Measurements from ENCODE around the gene RTEL1. TPM values are rescaled to one million over a fixed set of nuclear protein-coding genes. Genes with fewer than 3 reads are reported as not detected.

Gene RTEL1
- total RNA-seq, 3 donors from 2014 or later (not counting 1 experiment from before 2014, with no cell fraction given): 36.3 to 52.0 (median 40.4) TPM

- no peak overlapping the region for H3K4me3 ChIP-seq (ENCODE audit: low read length)
- Mint-ChIP-seq H3K4me3 (no peak overlapping the region), H3K27me3 (ENCODE audit: low read depth in 2 of 2) (no peaks in the 10 kb centered on the region), H3K27ac (no peak overlapping the region), H3K36me3 (no peaks in the 10 kb centered on the region), H3K4me1 (peaks cover 15 to 17% of the 10 kb centered on the region in 2 donors), H3K9me3 (no peaks in the 10 kb centered on the region)
- intact Hi-C loops (cut with micrococcal nuclease): no loop called here
- H3K27ac ChIP-seq (ENCODE audit: low read length): no peak overlapping the region
- peaks cover 8% of the 10 kb centered on the region for H3K4me1 ChIP-seq (ENCODE audit: control insufficient read depth, insufficient read depth, low read length)
- H3K36me3 ChIP-seq (ENCODE audit: control insufficient read depth, insufficient read depth, low read length): peaks cover 29% of the 10 kb centered on the region
- DNase-seq (no peak), ATAC-seq (no peak)
- H3K27me3 ChIP-seq (ENCODE audit: control insufficient read depth, insufficient read depth, low read length): no peaks in the 10 kb centered on the region
- no peaks in the 10 kb centered on the region for H3K9me3 ChIP-seq (ENCODE audit: control insufficient read depth, insufficient read depth, low read length)
- WGBS (ENCODE audit: insufficient coverage): 95% methylated on average over 8 of the region's 8 CpGs
- no peak for TF ChIP-seq CTCF (IDR thresholded peaks at IDR 0.05)
Observed at GRCh38 chr20:63620991-63621390, 37.1 kb upstream of the RTEL1 start.

GRCh38 chr20:63622096-63622495 is 36.0 kb upstream of the RTEL1 start:
- H3K36me3 Mint-ChIP-seq: no peaks in the 10 kb centered on the region
- intact Hi-C loops (cut with micrococcal nuclease): no loop called here
- peaks cover 20% of the 10 kb centered on the region for H3K36me3 ChIP-seq (ENCODE audit: control insufficient read depth, insufficient read depth, low read length)
- no peaks in the 10 kb centered on the region for H3K9me3 Mint-ChIP-seq
- no peak overlapping the region for H3K4me3 Mint-ChIP-seq
- 95% methylated on average over 4 of the region's 4 CpGs for WGBS (ENCODE audit: insufficient coverage)
- no peaks in the 10 kb centered on the region for H3K27me3 ChIP-seq (ENCODE audit: control insufficient read depth, insufficient read depth, low read length)
- H3K4me3 ChIP-seq (ENCODE audit: low read length): no peak overlapping the region
- H3K9me3 ChIP-seq (ENCODE audit: control insufficient read depth, insufficient read depth, low read length): no peaks in the 10 kb centered on the region
- peaks cover 9% of the 10 kb centered on the region for H3K4me1 ChIP-seq (ENCODE audit: control insufficient read depth, insufficient read depth, low read length)
- DNase-seq (no peak), ATAC-seq (no peak)
- no peaks in the 10 kb centered on the region for H3K27me3 Mint-ChIP-seq (ENCODE audit: low read depth in 2 of 2)
- H3K27ac Mint-ChIP-seq: no peak overlapping the region
- peaks cover 15 to 17% of the 10 kb centered on the region in 2 donors for H3K4me1 Mint-ChIP-seq
- no peak overlapping the region for H3K27ac ChIP-seq (ENCODE audit: low read length)
- TF ChIP-seq CTCF (IDR thresholded peaks at IDR 0.05): no peak

GRCh38 chr20:63622732-63623131 is 35.4 kb upstream of the RTEL1 start:
- DNase-seq (no peak), ATAC-seq (no peak)
- no peak overlapping the region for H3K4me3 ChIP-seq (ENCODE audit: low read length)
- no peak overlapping the region for H3K27ac ChIP-seq (ENCODE audit: low read length)
- H3K27ac Mint-ChIP-seq: no peak overlapping the region
- H3K27me3 ChIP-seq (ENCODE audit: control insufficient read depth, insufficient read depth, low read length): no peaks in the 10 kb centered on the region
- peaks cover 15 to 20% of the 10 kb centered on the region in 2 donors for H3K4me1 Mint-ChIP-seq
- H3K4me3 Mint-ChIP-seq: peak overlapping the region; percentile 11
- no peaks in the 10 kb centered on the region for H3K9me3 Mint-ChIP-seq
- H3K9me3 ChIP-seq (ENCODE audit: control insufficient read depth, insufficient read depth, low read length): no peaks in the 10 kb centered on the region
- peaks cover 11% of the 10 kb centered on the region for H3K4me1 ChIP-seq (ENCODE audit: control insufficient read depth, insufficient read depth, low read length)
- peaks cover 16% of the 10 kb centered on the region for H3K36me3 ChIP-seq (ENCODE audit: control insufficient read depth, insufficient read depth, low read length)
- 96% methylated on average over 11 of the region's 14 CpGs for WGBS (ENCODE audit: insufficient coverage)
- no peak for TF ChIP-seq CTCF (IDR thresholded peaks at IDR 0.05)
- H3K27me3 Mint-ChIP-seq (ENCODE audit: low read depth in 2 of 2): no peaks in the 10 kb centered on the region
- intact Hi-C loops (cut with micrococcal nuclease): no loop called here
- no peaks in the 10 kb centered on the region for H3K36me3 Mint-ChIP-seq

GRCh38 chr20:63624486-63624885 is 33.6 kb upstream of the RTEL1 start:
- no peak overlapping the region for H3K4me3 Mint-ChIP-seq
- intact Hi-C loops (cut with micrococcal nuclease): no loop called here
- WGBS (ENCODE audit: insufficient coverage): 92% methylated on average over 15 of the region's 15 CpGs
- Histone ChIP-seq H3K27ac (ENCODE audit: low read length) (no peak overlapping the region), H3K4me1 (ENCODE audit: control insufficient read depth, insufficient read depth, low read length) (peaks cover 27% of the 10 kb centered on the region), H3K4me3 (ENCODE audit: low read length) (no peak overlapping the region), H3K27me3 (ENCODE audit: control insufficient read depth, insufficient read depth, low read length) (no peaks in the 10 kb centered on the region), H3K9me3 (ENCODE audit: control insufficient read depth, insufficient read depth, low read length) (no peaks in the 10 kb centered on the region), H3K36me3 (ENCODE audit: control insufficient read depth, insufficient read depth, low read length) (no peaks in the 10 kb centered on the region)
- H3K36me3 Mint-ChIP-seq: no peaks in the 10 kb centered on the region
- H3K4me1 Mint-ChIP-seq: peaks cover 23 to 30% of the 10 kb centered on the region in 2 donors
- no peak for TF ChIP-seq CTCF (IDR thresholded peaks at IDR 0.05)
- no peaks in the 10 kb centered on the region for H3K9me3 Mint-ChIP-seq
- DNase-seq: peak in 1 of 2 donors; percentile 45
- H3K27ac Mint-ChIP-seq: no peak overlapping the region
- ATAC-seq: no peak
- H3K27me3 Mint-ChIP-seq (ENCODE audit: low read depth in 2 of 2): no peaks in the 10 kb centered on the region

Measured in natural killer cell (primary cell).